Endothelial cell (in vitro differentiated cells): ENCODE measurements around the gene VPS51. TPM values are rescaled to one million over a fixed set of nuclear protein-coding genes. Genes with fewer than 3 reads are reported as not detected.

Experiments
- DNase-seq: peaks from one replicate; pipeline ENCODE4 v3.0.0; 2021; ENCODE audit warnings: low spot score
- H3K27ac Mint-ChIP-seq: one replicate; pipeline ENCODE4 v1.8.0; 2021; ENCODE audit warnings: mixed read lengths, inconsistent platforms; ENCODE audit not compliant: unreplicated experiment
- H3K27me3 Mint-ChIP-seq: one replicate; pipeline ENCODE4 v1.8.0; 2021; ENCODE audit warnings: mild to moderate bottlenecking, moderate library complexity, mixed read lengths, inconsistent platforms; ENCODE audit not compliant: unreplicated experiment
- H3K36me3 Mint-ChIP-seq: one replicate; pipeline ENCODE4 v1.8.0; 2021; ENCODE audit warnings: mild to moderate bottlenecking, low read depth, mixed read lengths, inconsistent platforms; ENCODE audit not compliant: unreplicated experiment
- H3K4me1 Mint-ChIP-seq: one replicate; pipeline ENCODE4 v1.8.0; 2021; ENCODE audit warnings: mild to moderate bottlenecking, mixed read lengths, inconsistent platforms; ENCODE audit not compliant: unreplicated experiment
- H3K4me3 Mint-ChIP-seq: one replicate; pipeline ENCODE4 v1.8.0; 2021; ENCODE audit warnings: mild to moderate bottlenecking, mixed read lengths, inconsistent platforms; ENCODE audit not compliant: unreplicated experiment
- H3K9me3 Mint-ChIP-seq: one replicate; pipeline ENCODE4 v1.8.0; 2021; ENCODE audit warnings: mixed read lengths, inconsistent platforms; ENCODE audit not compliant: unreplicated experiment
- CTCF ChIP-seq: fragments of 200-600 bp; sonication (generic); IDR thresholded peaks from one replicate; pipeline ENCODE4 v1.5.0; 2021; ENCODE audit warnings: antibody characterized with exemption; ENCODE audit not compliant: unreplicated experiment
- total RNA-seq: library from RNA; stranded (reverse); fragmentation: NEBNext Ultra II Directional; extraction: Animal tissue kit (Norgen Biotek cat#: 25700); gene quantifications from one replicate; pipeline ENCODE4 v1.2.1, GENCODE V29; 2021; ENCODE audit not compliant: unreplicated experiment

Gene VPS51
- total RNA-seq, 1 donor from 2014 or later, result 161 TPM

GRCh38 chr11:65071907-65072630 is 23.9 kb upstream of the VPS51 start:
- H3K9me3 Mint-ChIP-seq, result no peaks in the 10 kb centered on the region
- no peaks in the 10 kb centered on the region for H3K4me1 Mint-ChIP-seq
- H3K4me3 Mint-ChIP-seq, result no peak overlapping the region
- no peak overlapping the region for H3K27ac Mint-ChIP-seq
- H3K36me3 Mint-ChIP-seq, result peaks cover 6% of the 10 kb centered on the region
- no peak for DNase-seq
- no peak for TF ChIP-seq CTCF
- peaks cover 1% of the 10 kb centered on the region for H3K27me3 Mint-ChIP-seq

GRCh38 chr11:65072631-65072966 is 23.4 kb upstream of the VPS51 start:
- peaks cover 6% of the 10 kb centered on the region for H3K36me3 Mint-ChIP-seq
- peaks cover 1% of the 10 kb centered on the region for H3K27me3 Mint-ChIP-seq
- DNase-seq, result no peak
- no peak overlapping the region for H3K4me3 Mint-ChIP-seq
- no peaks in the 10 kb centered on the region for H3K9me3 Mint-ChIP-seq
- no peak overlapping the region for H3K27ac Mint-ChIP-seq
- H3K4me1 Mint-ChIP-seq, result no peaks in the 10 kb centered on the region
- TF ChIP-seq CTCF, result no peak

GRCh38 chr11:65077451-65077850 is 18.6 kb upstream of the VPS51 start:
- DNase-seq, result no peak
- Mint-ChIP-seq H3K27ac (no peak overlapping the region), H3K4me1 (no peaks in the 10 kb centered on the region), H3K4me3 (peak overlapping the region; percentile 47), H3K36me3 (peaks cover 10% of the 10 kb centered on the region), H3K27me3 (peaks cover 4% of the 10 kb centered on the region), H3K9me3 (no peaks in the 10 kb centered on the region)
- no peak for TF ChIP-seq CTCF

- DNase-seq, result peak; percentile 65
- peak; percentile 84 for TF ChIP-seq CTCF
- peaks cover 4% of the 10 kb centered on the region for H3K4me1 Mint-ChIP-seq
- peaks cover 4% of the 10 kb centered on the region for H3K27me3 Mint-ChIP-seq
- peak overlapping the region; percentile 17 for H3K27ac Mint-ChIP-seq
- H3K36me3 Mint-ChIP-seq, result peaks cover 10% of the 10 kb centered on the region
- no peaks in the 10 kb centered on the region for H3K9me3 Mint-ChIP-seq
- peak overlapping the region; percentile 47 for H3K4me3 Mint-ChIP-seq
Measured at GRCh38 chr11:65078151-65078550, 17.9 kb upstream of the VPS51 start.

GRCh38 chr11:65078786-65079342 is 17.1 kb upstream of the VPS51 start:
- H3K9me3 Mint-ChIP-seq, result no peaks in the 10 kb centered on the region
- no peak for DNase-seq
- TF ChIP-seq CTCF, result no peak
- peak overlapping the region; percentile 48 for H3K27ac Mint-ChIP-seq
- H3K27me3 Mint-ChIP-seq, result peaks cover 4% of the 10 kb centered on the region
- H3K36me3 Mint-ChIP-seq, result peaks cover 10% of the 10 kb centered on the region
- H3K4me1 Mint-ChIP-seq, result peaks cover 8% of the 10 kb centered on the region
- H3K4me3 Mint-ChIP-seq, result peak overlapping the region; percentile 16
